ENCODE results near the gene TAF3.

GRCh38 chr10:7817576-7817975 lies 729 bp upstream of the TAF3 start:
- TF ChIP-seq CTCF (IDR thresholded peaks at IDR 0.05; ENCODE audit: insufficient read depth, low read length, poor library complexity, severe bottlenecking), result no peak
- no peak for TF ChIP-seq EZH2phosphoT487 (conservative IDR thresholded peaks at IDR 0.05; ENCODE audit: low read length)

Measured in SU-DHL-6 (cell line).